ENCODE data around the gene RFX5. TPM values are rescaled to one million over a fixed set of nuclear protein-coding genes. Genes with fewer than 3 reads are reported as not detected.

RFX5 gene
- polyA plus RNA-seq, 1 donor, result 41.4 TPM

GRCh38 chr1:151324390-151324930 lies 22.6 kb downstream of the RFX5 start:
- Histone ChIP-seq H3K27me3 (ENCODE audit: control insufficient read depth, insufficient read depth, low read length) (no peaks in the 10 kb centered on the region), H3K4me3 (ENCODE audit: low read length) (no peak overlapping the region), H3K36me3 (ENCODE audit: control insufficient read depth, insufficient read depth, low read length) (peaks cover 42% of the 10 kb centered on the region), H3K27ac (ENCODE audit: low read length) (no peak overlapping the region), H3K4me1 (ENCODE audit: control insufficient read depth, insufficient read depth, low read length) (peaks cover 4% of the 10 kb centered on the region), H3K9me3 (ENCODE audit: control insufficient read depth, low read depth, low read length) (no peaks in the 10 kb centered on the region)
- DNase-seq, result no peak
- no CpG with 5 or more reads among the region's 4 CpGs for WGBS (ENCODE audit: insufficient coverage, low lambda C conversion rate)

GRCh38 chr1:151318975-151319374 lies 28.1 kb downstream of the RFX5 start:
- no peaks in the 10 kb centered on the region for H3K27me3 ChIP-seq (ENCODE audit: control insufficient read depth, insufficient read depth, low read length)
- WGBS (ENCODE audit: insufficient coverage, low lambda C conversion rate), result no CpG with 5 or more reads among the region's 3 CpGs
- no peak for DNase-seq
- H3K27ac ChIP-seq (ENCODE audit: low read length), result no peak overlapping the region
- H3K36me3 ChIP-seq (ENCODE audit: control insufficient read depth, insufficient read depth, low read length), result peaks cover 60% of the 10 kb centered on the region
- H3K9me3 ChIP-seq (ENCODE audit: control insufficient read depth, low read depth, low read length), result no peaks in the 10 kb centered on the region
- no peaks in the 10 kb centered on the region for H3K4me1 ChIP-seq (ENCODE audit: control insufficient read depth, insufficient read depth, low read length)
- H3K4me3 ChIP-seq (ENCODE audit: low read length), result no peak overlapping the region

- peaks cover 26% of the 10 kb centered on the region for H3K4me1 ChIP-seq (ENCODE audit: control insufficient read depth, insufficient read depth, low read length)
- no peak overlapping the region for H3K4me3 ChIP-seq (ENCODE audit: low read length)
- H3K27me3 ChIP-seq (ENCODE audit: control insufficient read depth, insufficient read depth, low read length), result no peaks in the 10 kb centered on the region
- H3K9me3 ChIP-seq (ENCODE audit: control insufficient read depth, low read depth, low read length), result no peaks in the 10 kb centered on the region
- no peak for DNase-seq
- H3K36me3 ChIP-seq (ENCODE audit: control insufficient read depth, insufficient read depth, low read length), result peaks cover 61% of the 10 kb centered on the region
- no CpG with 5 or more reads among the region's 17 CpGs for WGBS (ENCODE audit: insufficient coverage, low lambda C conversion rate)
- no peak overlapping the region for H3K27ac ChIP-seq (ENCODE audit: low read length)
Observed at GRCh38 chr1:151315565-151316235, 31.4 kb downstream of the RFX5 start.

GRCh38 chr1:151314137-151314875 lies 32.7 kb downstream of the RFX5 start:
- Histone ChIP-seq H3K4me3 (ENCODE audit: low read length) (no peak overlapping the region), H3K27me3 (ENCODE audit: control insufficient read depth, insufficient read depth, low read length) (no peaks in the 10 kb centered on the region), H3K9me3 (ENCODE audit: control insufficient read depth, low read depth, low read length) (no peaks in the 10 kb centered on the region), H3K36me3 (ENCODE audit: control insufficient read depth, insufficient read depth, low read length) (peaks cover 57% of the 10 kb centered on the region), H3K4me1 (ENCODE audit: control insufficient read depth, insufficient read depth, low read length) (peaks cover 37% of the 10 kb centered on the region), H3K27ac (ENCODE audit: low read length) (no peak overlapping the region)
- WGBS (ENCODE audit: insufficient coverage, low lambda C conversion rate), result no CpG with 5 or more reads among the region's 3 CpGs
- DNase-seq, result no peak

- DNase-seq, result no peak
- H3K36me3 ChIP-seq (ENCODE audit: control insufficient read depth, insufficient read depth, low read length), result peaks cover 62% of the 10 kb centered on the region
- H3K27ac ChIP-seq (ENCODE audit: low read length), result no peak overlapping the region
- H3K27me3 ChIP-seq (ENCODE audit: control insufficient read depth, insufficient read depth, low read length), result no peaks in the 10 kb centered on the region
- peaks cover 37% of the 10 kb centered on the region for H3K4me1 ChIP-seq (ENCODE audit: control insufficient read depth, insufficient read depth, low read length)
- no peak overlapping the region for H3K4me3 ChIP-seq (ENCODE audit: low read length)
- H3K9me3 ChIP-seq (ENCODE audit: control insufficient read depth, low read depth, low read length), result no peaks in the 10 kb centered on the region
- no CpG with 5 or more reads among the region's 2 CpGs for WGBS (ENCODE audit: insufficient coverage, low lambda C conversion rate)
Observed at GRCh38 chr1:151313501-151313900, 33.6 kb downstream of the RFX5 start.

- Histone ChIP-seq H3K9me3 (ENCODE audit: control insufficient read depth, low read depth, low read length) (no peaks in the 10 kb centered on the region), H3K27ac (ENCODE audit: low read length) (peak overlapping the region; percentile 93), H3K4me1 (ENCODE audit: control insufficient read depth, insufficient read depth, low read length) (peaks cover 37% of the 10 kb centered on the region), H3K4me3 (ENCODE audit: low read length) (no peak overlapping the region), H3K27me3 (ENCODE audit: control insufficient read depth, insufficient read depth, low read length) (no peaks in the 10 kb centered on the region), H3K36me3 (ENCODE audit: control insufficient read depth, insufficient read depth, low read length) (peaks cover 69% of the 10 kb centered on the region)
- 88% methylated on average over 4 of the region's 8 CpGs for whole genome bisulfite sequencing (ENCODE audit: insufficient coverage, low lambda C conversion rate)
- no peak for DNase-seq
Observed at GRCh38 chr1:151312826-151313225, 34.2 kb downstream of the RFX5 start.

GRCh38 chr1:151312411-151312810 lies 34.6 kb downstream of the RFX5 start:
- Histone ChIP-seq H3K27ac (ENCODE audit: low read length) (peak overlapping the region; percentile 93), H3K27me3 (ENCODE audit: control insufficient read depth, insufficient read depth, low read length) (no peaks in the 10 kb centered on the region), H3K9me3 (ENCODE audit: control insufficient read depth, low read depth, low read length) (no peaks in the 10 kb centered on the region), H3K36me3 (ENCODE audit: control insufficient read depth, insufficient read depth, low read length) (peaks cover 69% of the 10 kb centered on the region), H3K4me3 (ENCODE audit: low read length) (no peak overlapping the region), H3K4me1 (ENCODE audit: control insufficient read depth, insufficient read depth, low read length) (peaks cover 37% of the 10 kb centered on the region)
- 100% methylated on average over 1 of the region's 4 CpGs for WGBS (ENCODE audit: insufficient coverage, low lambda C conversion rate)
- DNase-seq, result no peak

- WGBS (ENCODE audit: insufficient coverage, low lambda C conversion rate), result no CpG with 5 or more reads among the region's 7 CpGs
- Histone ChIP-seq H3K27me3 (ENCODE audit: control insufficient read depth, insufficient read depth, low read length) (no peaks in the 10 kb centered on the region), H3K9me3 (ENCODE audit: control insufficient read depth, low read depth, low read length) (no peaks in the 10 kb centered on the region), H3K36me3 (ENCODE audit: control insufficient read depth, insufficient read depth, low read length) (peaks cover 71% of the 10 kb centered on the region), H3K4me3 (ENCODE audit: low read length) (no peak overlapping the region), H3K4me1 (ENCODE audit: control insufficient read depth, insufficient read depth, low read length) (peaks cover 37% of the 10 kb centered on the region), H3K27ac (ENCODE audit: low read length) (peak overlapping the region; percentile 93)
- peak; percentile 96 to 98 for DNase-seq
Observed at GRCh38 chr1:151311589-151312331, 35.3 kb downstream of the RFX5 start.

- no peaks in the 10 kb centered on the region for H3K27me3 ChIP-seq (ENCODE audit: control insufficient read depth, insufficient read depth, low read length)
- peaks cover 37% of the 10 kb centered on the region for H3K4me1 ChIP-seq (ENCODE audit: control insufficient read depth, insufficient read depth, low read length)
- no peaks in the 10 kb centered on the region for H3K9me3 ChIP-seq (ENCODE audit: control insufficient read depth, low read depth, low read length)
- peak overlapping the region; percentile 77 for H3K27ac ChIP-seq (ENCODE audit: low read length)
- peaks cover 74% of the 10 kb centered on the region for H3K36me3 ChIP-seq (ENCODE audit: control insufficient read depth, insufficient read depth, low read length)
- WGBS (ENCODE audit: insufficient coverage, low lambda C conversion rate), result no CpG with 5 or more reads among the region's 4 CpGs
- DNase-seq, result peak in 1 of 2 donors; percentile 51
- no peak overlapping the region for H3K4me3 ChIP-seq (ENCODE audit: low read length)
Observed at GRCh38 chr1:151311011-151311410, 36.0 kb downstream of the RFX5 start.

GRCh38 chr1:151309811-151310323 lies 37.2 kb downstream of the RFX5 start:
- Histone ChIP-seq H3K27me3 (ENCODE audit: control insufficient read depth, insufficient read depth, low read length) (no peaks in the 10 kb centered on the region), H3K4me3 (ENCODE audit: low read length) (no peak overlapping the region), H3K36me3 (ENCODE audit: control insufficient read depth, insufficient read depth, low read length) (peaks cover 77% of the 10 kb centered on the region), H3K27ac (ENCODE audit: low read length) (peak overlapping the region; percentile 34), H3K9me3 (ENCODE audit: control insufficient read depth, low read depth, low read length) (no peaks in the 10 kb centered on the region), H3K4me1 (ENCODE audit: control insufficient read depth, insufficient read depth, low read length) (peaks cover 37% of the 10 kb centered on the region)
- DNase-seq, result peak in 1 of 2 donors; percentile 63
- WGBS (ENCODE audit: insufficient coverage, low lambda C conversion rate), result no CpG with 5 or more reads among the region's 7 CpGs
